A549 (cell line): ENCODE results near the gene ADD1. TPM values are rescaled to one million over a fixed set of nuclear protein-coding genes. Genes with fewer than 3 reads are reported as not detected.
A peak's percentile ranks its signal among the peaks of the same experiment; 100 is the strongest.

ENCODE experiments used
- ATAC-seq, 2 experiments: fragments of 200-7000 bp in 1 of 2; fragments of >200 bp in 1 of 2; cut with Nextera tagmentation in 1 of 2; cut with Tn5 transposase in 1 of 2; 3 replicates each; pipeline versions ENCODE4 v1.8.0 to v1.9.1; 2018 to 2020; ENCODE audit warnings: mild to moderate bottlenecking in 1 of 2, moderate library complexity in 1 of 2
- CTCF ChIA-PET: fragments of 300-600 bp; sonication (Branson Sonifier 250); formaldehyde crosslinking; extraction: SDS; loops from one replicate; lab custom pipeline; 2021; ENCODE audit warnings: antibody characterized with exemption, inconsistent platforms; lab: Yijun Ruan, JAX
- POLR2A ChIA-PET: fragments of 350-600 bp; formaldehyde crosslinking; extraction: SDS; loops from one replicate; lab custom pipeline; 2021; ENCODE audit warnings: antibody characterized with exemption, inconsistent platforms; lab: Yijun Ruan, JAX
- DNase-seq, 2 experiments: peaks; one replicate each; pipeline versions ENCODE4 v3.0.0 to v3.0.0-alpha.2; 2011 to 2016; ENCODE audit warnings: low read depth in 1 of 2, low spot score in 1 of 2
- FAIRE-seq: peaks from 2 replicates; lab custom pipeline; 2011; peaks lifted over from hg19 to GRCh38; lab: Jason Lieb, UNC
- H3K27ac ChIP-seq, 2 experiments: fragments of >200 bp; sonication (Bioruptor Twin); formaldehyde crosslinking; 3 replicates each; pipeline ENCODE4 v1.5.1; 2016 to 2017
- H3K4me1 ChIP-seq: fragments of >200 bp; sonication (Bioruptor Twin); formaldehyde crosslinking; 3 replicates; pipeline ENCODE4 v1.6.1; 2016
- H3K4me2 ChIP-seq: fragments of >200 bp; sonication (Bioruptor Twin); formaldehyde crosslinking; 3 replicates; pipeline ENCODE4 v1.6.1; 2016
- H3K4me3 ChIP-seq: fragments of >200 bp; sonication (Bioruptor Twin); formaldehyde crosslinking; 3 replicates; pipeline ENCODE4 v1.5.1; 2016
- H3K9me3 ChIP-seq: fragments of >200 bp; sonication (Bioruptor Twin); formaldehyde crosslinking; 3 replicates; pipeline ENCODE4 v1.6.1; 2016
- BHLHE40 ChIP-seq: IDR thresholded peaks from 2 replicates; pipeline ENCODE4 v1.6.1; 2012; ENCODE audit warnings: low read depth, low read length, inconsistent platforms
- CBX8 ChIP-seq: fragments of 200-600 bp; sonication (generic); IDR thresholded peaks from 2 replicates; pipeline ENCODE4 v1.6.1; 2016
- CTCF ChIP-seq: fragments of >200 bp; sonication (Bioruptor Twin); formaldehyde crosslinking; IDR thresholded peaks from 3 replicates; pipeline ENCODE4 v1.5.1; 2016
- EHMT2 ChIP-seq: fragments of 200-600 bp; sonication (generic); IDR thresholded peaks from 2 replicates; pipeline ENCODE4 v1.6.1; 2016; ENCODE audit warnings: antibody characterized with exemption, low read depth, mild to moderate bottlenecking, moderate library complexity
- ELK1 ChIP-seq: fragments of 150-350 bp; IDR thresholded peaks from 2 replicates; pipeline ENCODE4 v1.6.1; 2014; ENCODE audit warnings: low read depth, mild to moderate bottlenecking, low read length
- ESRRA ChIP-seq: fragments of 150-350 bp; IDR thresholded peaks from 2 replicates; pipeline ENCODE4 v1.6.1; 2014; ENCODE audit warnings: mild to moderate bottlenecking, low read length, borderline replicate concordance
- FOSB ChIP-seq: fragments of 250-450 bp; sonication (Bioruptor Pico); IDR thresholded peaks from 2 replicates; pipeline ENCODE4 v1.5.0; 2020; ENCODE audit warnings: mild to moderate bottlenecking, moderate library complexity
- GATA3 ChIP-seq: IDR thresholded peaks from 2 replicates; pipeline ENCODE4 v1.6.1; 2012; ENCODE audit warnings: borderline replicate concordance
- HES2 ChIP-seq: fragments of >200 bp; sonication (Bioruptor Twin); formaldehyde crosslinking; IDR thresholded peaks from 2 replicates; pipeline ENCODE4 v1.6.1; 2016
- HOXA7 ChIP-seq: fragments of 250-450 bp; sonication (Bioruptor Pico); IDR thresholded peaks from 2 replicates; pipeline ENCODE4 v1.5.0; 2020; ENCODE audit warnings: mild to moderate bottlenecking, moderate library complexity
- JUN ChIP-seq, 2 experiments: fragments of >200 bp; sonication (Bioruptor Twin); formaldehyde crosslinking; IDR thresholded peaks; 2 replicates in 1 of 2; 3 replicates in 1 of 2; pipeline ENCODE4 v1.6.1; 2016 to 2017
- MAZ ChIP-seq: fragments of 150-350 bp; IDR thresholded peaks from 2 replicates; pipeline ENCODE4 v1.6.1; 2014; ENCODE audit warnings: antibody characterized with exemption, low read depth, low read length, borderline replicate concordance
- MYC ChIP-seq: IDR thresholded peaks from 2 replicates; pipeline ENCODE4 v1.6.1; 2012; ENCODE audit warnings: mild to moderate bottlenecking, inconsistent platforms, low read length, improper control_type of control experiment, borderline replicate concordance
- NFE2L2 ChIP-seq: fragments of 150-350 bp; conservative IDR thresholded peaks from 2 replicates; pipeline ENCODE4 v1.6.1; 2014; ENCODE audit warnings: low read length
- NR3C1 ChIP-seq: fragments of >200 bp; sonication (Bioruptor Twin); formaldehyde crosslinking; IDR thresholded peaks from 3 replicates; pipeline ENCODE4 v1.6.1; 2017
- PHF8 ChIP-seq: fragments of 200-600 bp; sonication (generic); IDR thresholded peaks from 2 replicates; pipeline ENCODE4 v1.6.1; 2016; ENCODE audit warnings: low read depth, mild to moderate bottlenecking, antibody characterized with exemption, moderate library complexity, borderline replicate concordance
- RAD21 ChIP-seq, 2 experiments: fragments of >200 bp in 1 of 2; sonication (Bioruptor Twin) in 1 of 2; formaldehyde crosslinking in 1 of 2; IDR thresholded peaks in 1 of 2; conservative IDR thresholded peaks in 1 of 2; 2 replicates in 1 of 2; 3 replicates in 1 of 2; pipeline ENCODE4 v1.6.1; 2012 to 2018; ENCODE audit warnings: inconsistent platforms in 1 of 2
- RCOR1 ChIP-seq: fragments of 150-350 bp; IDR thresholded peaks from 2 replicates; pipeline ENCODE4 v1.6.1; 2014; ENCODE audit warnings: antibody characterized with exemption, low read length, low read depth
- SMC3 ChIP-seq: fragments of >200 bp; sonication (Bioruptor Twin); formaldehyde crosslinking; IDR thresholded peaks from 3 replicates; pipeline ENCODE4 v1.6.1; 2018; ENCODE audit warnings: inconsistent platforms
- SREBF2 ChIP-seq: fragments of 450-650 bp; IDR thresholded peaks from 2 replicates; pipeline ENCODE4 v1.6.1; 2014; ENCODE audit warnings: mild to moderate bottlenecking, moderate library complexity
- ZFP36 ChIP-seq: fragments of 450-650 bp; IDR thresholded peaks from 2 replicates; pipeline ENCODE4 v1.6.1; 2014; ENCODE audit warnings: borderline replicate concordance; ENCODE audit not compliant: partially characterized antibody
- WGBS: methylation state at CpG from one replicate; pipeline ENCODE4 v1.1.6; 2017; ENCODE audit errors: missing lambda C conversion rate; 5-methylcytosine and 5-hydroxymethylcytosine counted together
- polyA plus RNA-seq, 4 experiments: library from polyadenylated mRNA; depleted of rRNA in 3 of 4; stranded (reverse); fragments of >200 nt; fragmentation: RNase III in 1 of 4; extraction: RNeasy Plus Mini Kit Qiagen cat#74134 plus additional on column Dnase treatment in 1 of 4; gene quantifications; 2 replicates in 3 of 4; 3 replicates in 1 of 4; pipeline ENCODE4 v1.2.3, GENCODE V29; 2011 to 2017
- TF ChIP-seq, protein P1 (sequence below): IDR thresholded peaks from 2 replicates; pipeline ENCODE4 v1.6.1; 2012
- TF ChIP-seq, protein P2 (sequence below): fragments of 200-600 bp; sonication (generic); IDR thresholded peaks from 2 replicates; pipeline ENCODE4 v1.6.1; 2016; ENCODE audit warnings: antibody characterized with exemption, mild to moderate bottlenecking, moderate library complexity

ADD1 gene
- polyA plus RNA-seq, 2 of the 4 experiments (the other 2 are of a cell fraction): 59.7 to 60.3 TPM

DNA sequence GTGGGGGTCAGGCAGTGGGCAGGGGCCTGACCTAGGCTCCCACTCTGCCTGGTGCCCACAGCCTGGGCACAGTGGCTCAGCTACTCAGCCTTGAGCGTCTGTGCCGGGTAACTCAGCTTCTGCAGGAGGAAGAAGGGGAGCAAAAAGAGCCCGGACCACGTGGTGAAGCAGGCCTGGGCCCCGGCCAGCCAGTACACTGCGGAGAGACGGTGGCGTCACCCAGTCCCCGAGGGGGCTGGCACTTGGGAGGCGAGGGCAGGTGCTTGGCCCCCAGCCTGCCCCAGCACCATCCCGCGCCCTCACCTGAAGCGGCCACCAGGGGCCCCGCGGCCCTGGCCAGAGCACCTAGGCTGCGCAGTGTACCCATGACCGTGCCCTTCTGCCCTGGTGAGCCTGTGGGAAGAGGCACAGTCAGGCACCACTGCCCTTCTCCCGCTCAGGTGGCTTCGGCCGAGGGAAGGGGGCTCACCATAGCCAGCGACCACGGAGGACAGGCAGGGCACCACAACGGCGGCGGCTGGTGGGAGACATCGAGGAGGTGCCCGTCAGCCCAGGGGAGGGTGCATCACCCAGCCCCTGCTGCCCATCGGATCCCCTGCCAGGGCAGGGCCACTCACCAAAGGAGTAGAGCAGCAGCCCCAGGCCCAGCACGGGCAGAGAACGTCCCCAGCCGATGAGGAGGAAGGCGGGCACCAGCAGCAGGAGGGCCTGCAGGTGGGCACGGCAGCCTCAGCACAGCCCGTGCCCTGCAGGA lies 87.3 kb downstream of the ADD1 start (continued):
- TF ChIP-seq ESRRA: no peak
- TF ChIP-seq, all 56 proteins: peak for 0

- TF ChIP-seq, protein P1, sequence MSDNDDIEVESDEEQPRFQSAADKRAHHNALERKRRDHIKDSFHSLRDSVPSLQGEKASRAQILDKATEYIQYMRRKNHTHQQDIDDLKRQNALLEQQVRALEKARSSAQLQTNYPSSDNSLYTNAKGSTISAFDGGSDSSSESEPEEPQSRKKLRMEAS: no peak
- TF ChIP-seq ELK1 (no peak), CTCF (no peak)
- no peak for FAIRE-seq
- ATAC-seq: no peak
- no peak for DNase-seq
- CTCF ChIA-PET: no interaction called here
- Histone ChIP-seq H3K4me2 (no peak overlapping the region), H3K9me3 (no peaks in the 10 kb centered on the region), H3K27ac (no peak overlapping the region), H3K4me1 (peaks cover 22% of the 10 kb centered on the region), H3K4me3 (no peak overlapping the region)
- POLR2A ChIA-PET: no interaction called here
- WGBS: 90% methylated on average over 24 of the region's 38 CpGs
Observed at GRCh38 chr4:2931512-2932301, 88.1 kb downstream of the ADD1 start.

DNA sequence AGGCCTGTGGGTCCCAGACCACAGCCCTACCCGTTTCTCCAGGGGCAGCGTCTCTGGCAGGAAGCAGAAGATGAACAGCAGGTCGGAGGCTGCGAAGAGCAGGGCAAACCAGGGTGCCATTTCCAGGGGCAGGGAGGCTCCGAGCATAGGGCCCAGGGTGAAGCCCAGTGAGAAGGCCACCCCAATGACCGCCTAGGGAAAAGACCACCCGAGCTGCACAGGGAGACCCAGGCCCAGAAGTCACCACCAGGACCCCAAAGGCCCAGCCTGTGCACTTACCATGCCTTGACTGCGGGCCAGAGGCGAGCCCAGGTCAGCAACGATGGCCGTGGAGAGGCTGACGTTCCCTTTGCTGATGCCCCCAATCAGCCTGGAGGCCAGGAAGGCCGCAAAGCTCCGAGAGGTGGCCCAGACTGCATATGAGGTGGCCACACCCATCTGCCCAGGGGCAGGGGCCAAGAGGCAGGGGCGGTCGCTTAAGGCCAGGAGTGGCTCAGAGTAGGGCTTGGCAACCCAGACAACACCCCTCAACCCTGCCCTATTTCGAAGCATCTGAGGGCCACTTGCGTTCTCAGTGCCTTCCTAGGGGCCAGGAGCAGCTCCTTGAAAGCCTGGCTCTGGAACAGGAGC lies 88.8 kb downstream of the ADD1 start:
- POLR2A ChIA-PET: no interaction called here
- Histone ChIP-seq H3K9me3 (no peaks in the 10 kb centered on the region), H3K27ac (peak overlapping the region in 1 of 2 experiments; percentile 96; a peak in 2 of 6 replicates), H3K4me3 (no peak overlapping the region), H3K4me2 (peak overlapping the region; percentile 92; the same call in 2 of the 3 replicates), H3K4me1 (peaks cover 30% of the 10 kb centered on the region)
- DNase-seq (no peak), ATAC-seq (no peak), FAIRE-seq (no peak)
- TF ChIP-seq MAZ (no peak), NR3C1 (no peak), NFE2L2 (no peak), JUN (IDR thresholded peaks at IDR 0.05) (no peak; a peak in 1 of 5 replicates), EHMT2 (no peak), PHF8 (no peak), HES2 (no peak), RAD21 (conservative IDR thresholded peaks at IDR 0.05 in 1 of 2, IDR thresholded peaks at IDR 0.05 in 1 of 2) (no peak), SMC3 (no peak), FOSB (no peak), HOXA7 (CRISPR knock-in tag) (no peak), GATA3 (no peak), SREBF2 (no peak), MYC (no peak), RCOR1 (no peak), CBX8 (no peak), ZFP36 (no peak), BHLHE40 (no peak)
- TF ChIP-seq, protein P2, sequence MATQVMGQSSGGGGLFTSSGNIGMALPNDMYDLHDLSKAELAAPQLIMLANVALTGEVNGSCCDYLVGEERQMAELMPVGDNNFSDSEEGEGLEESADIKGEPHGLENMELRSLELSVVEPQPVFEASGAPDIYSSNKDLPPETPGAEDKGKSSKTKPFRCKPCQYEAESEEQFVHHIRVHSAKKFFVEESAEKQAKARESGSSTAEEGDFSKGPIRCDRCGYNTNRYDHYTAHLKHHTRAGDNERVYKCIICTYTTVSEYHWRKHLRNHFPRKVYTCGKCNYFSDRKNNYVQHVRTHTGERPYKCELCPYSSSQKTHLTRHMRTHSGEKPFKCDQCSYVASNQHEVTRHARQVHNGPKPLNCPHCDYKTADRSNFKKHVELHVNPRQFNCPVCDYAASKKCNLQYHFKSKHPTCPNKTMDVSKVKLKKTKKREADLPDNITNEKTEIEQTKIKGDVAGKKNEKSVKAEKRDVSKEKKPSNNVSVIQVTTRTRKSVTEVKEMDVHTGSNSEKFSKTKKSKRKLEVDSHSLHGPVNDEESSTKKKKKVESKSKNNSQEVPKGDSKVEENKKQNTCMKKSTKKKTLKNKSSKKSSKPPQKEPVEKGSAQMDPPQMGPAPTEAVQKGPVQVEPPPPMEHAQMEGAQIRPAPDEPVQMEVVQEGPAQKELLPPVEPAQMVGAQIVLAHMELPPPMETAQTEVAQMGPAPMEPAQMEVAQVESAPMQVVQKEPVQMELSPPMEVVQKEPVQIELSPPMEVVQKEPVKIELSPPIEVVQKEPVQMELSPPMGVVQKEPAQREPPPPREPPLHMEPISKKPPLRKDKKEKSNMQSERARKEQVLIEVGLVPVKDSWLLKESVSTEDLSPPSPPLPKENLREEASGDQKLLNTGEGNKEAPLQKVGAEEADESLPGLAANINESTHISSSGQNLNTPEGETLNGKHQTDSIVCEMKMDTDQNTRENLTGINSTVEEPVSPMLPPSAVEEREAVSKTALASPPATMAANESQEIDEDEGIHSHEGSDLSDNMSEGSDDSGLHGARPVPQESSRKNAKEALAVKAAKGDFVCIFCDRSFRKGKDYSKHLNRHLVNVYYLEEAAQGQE: no peak
- CTCF ChIA-PET: no interaction called here
- WGBS: 90% methylated on average over 8 of the region's 18 CpGs
